Measurements from ENCODE around the gene PARG. TPM values are rescaled to one million over a fixed set of nuclear protein-coding genes. Genes with fewer than 3 reads are reported as not detected.

The PARG gene
- total RNA-seq, 1 donor from 2014 or later: 25.1 TPM

- H3K27ac ChIP-seq (replicated peaks): no peak overlapping the region
- no peak for DNase-seq
- H3K4me3 ChIP-seq: no peak overlapping the region
- no peak for TF ChIP-seq CTCF (IDR thresholded peaks at IDR 0.05; ENCODE audit: borderline replicate concordance)
- H3K27me3 ChIP-seq (ENCODE audit: low read depth): peaks cover 89% of the 10 kb centered on the region
- intact Hi-C loops (cut with micrococcal nuclease): no loop called here
- no peaks in the 10 kb centered on the region for H3K36me3 ChIP-seq
- H3K4me1 ChIP-seq: no peaks in the 10 kb centered on the region
- peaks cover 15% of the 10 kb centered on the region for H3K9me3 ChIP-seq (replicated peaks)
These were observed 172.1 kb downstream of the PARG start for GRCh38 chr10:49769692-49770091.

- H3K36me3 ChIP-seq: no peaks in the 10 kb centered on the region
- H3K4me3 ChIP-seq: peak overlapping the region; percentile 29
- H3K27me3 ChIP-seq (ENCODE audit: low read depth): peaks cover 93% of the 10 kb centered on the region
- H3K27ac ChIP-seq (replicated peaks): no peak overlapping the region
- intact Hi-C loops (cut with micrococcal nuclease): no loop called here
- peaks cover 15% of the 10 kb centered on the region for H3K9me3 ChIP-seq (replicated peaks)
- TF ChIP-seq CTCF (IDR thresholded peaks at IDR 0.05; ENCODE audit: borderline replicate concordance): no peak
- DNase-seq: no peak
- H3K4me1 ChIP-seq: no peaks in the 10 kb centered on the region
These were observed 173.1 kb downstream of the PARG start for GRCh38 chr10:49768731-49769130.

GRCh38 chr10:49768329-49768728, 173.5 kb downstream of the PARG start:
- H3K9me3 ChIP-seq (replicated peaks): peaks cover 15% of the 10 kb centered on the region
- H3K27me3 ChIP-seq (ENCODE audit: low read depth): peaks cover 97% of the 10 kb centered on the region
- no peak for DNase-seq
- no peak for TF ChIP-seq CTCF (IDR thresholded peaks at IDR 0.05; ENCODE audit: borderline replicate concordance)
- H3K4me1 ChIP-seq: no peaks in the 10 kb centered on the region
- H3K27ac ChIP-seq (replicated peaks): no peak overlapping the region
- peak overlapping the region; percentile 29 for H3K4me3 ChIP-seq
- no peaks in the 10 kb centered on the region for H3K36me3 ChIP-seq
- intact Hi-C loops (cut with micrococcal nuclease): no loop called here

Other genes with a start within 250 kb of the PARG start
- 4.5 TPM for gene OGDHL, start 179.7 kb downstream of the PARG start, total RNA-seq
- gene TIMM23B, start within 50 bp of the PARG start, total RNA-seq: 16.1 TPM
- 4.7 TPM for gene AGAP6, start 46.4 kb upstream of the PARG start, total RNA-seq
- gene WASHC2A, start 125.9 kb upstream of the PARG start, total RNA-seq: 45.4 TPM